Skeletal muscle tissue (tissue), 4 donors: ENCODE results near the gene POLR1H. TPM values are rescaled to one million over a fixed set of nuclear protein-coding genes. Genes with fewer than 3 reads are reported as not detected.

Experiments
- H3K27ac ChIP-seq: one replicate; pipeline ENCODE4 v1.7.0; 2013; ENCODE audit warnings: mild to moderate bottlenecking, low read depth, low read length, inconsistent platforms
- H3K27me3 ChIP-seq, 3 donors: one replicate each; pipeline ENCODE4 v1.7.0; 2013; ENCODE audit warnings: low read length in 3 of 3; ENCODE audit not compliant: control insufficient read depth in 3 of 3, insufficient read depth in 3 of 3
- H3K36me3 ChIP-seq, 3 donors: one replicate each; pipeline ENCODE4 v1.7.0; 2013; ENCODE audit warnings: low read length in 3 of 3; ENCODE audit not compliant: control insufficient read depth in 3 of 3, insufficient read depth in 3 of 3
- H3K4me1 ChIP-seq, 3 donors: one replicate each; pipeline ENCODE4 v1.7.0; 2013; ENCODE audit warnings: low read length in 3 of 3, mild to moderate bottlenecking in 3 of 3; ENCODE audit not compliant: control insufficient read depth in 3 of 3, insufficient read depth in 3 of 3
- H3K4me3 ChIP-seq, 3 donors: one replicate each; pipeline ENCODE4 v1.7.0; 2013; ENCODE audit warnings: low read length in 3 of 3
- H3K9ac ChIP-seq, 3 donors: one replicate each; pipeline ENCODE4 v1.7.0; 2013; ENCODE audit warnings: low read length in 3 of 3, mild to moderate bottlenecking in 3 of 3, moderate library complexity in 2 of 3, low read depth in 1 of 3
- H3K9me3 ChIP-seq, 3 donors: one replicate each; pipeline ENCODE4 v1.7.0; 2013; ENCODE audit warnings: low read length in 3 of 3; ENCODE audit not compliant: control insufficient read depth in 3 of 3
- total RNA-seq: library from RNA; depleted of rRNA; stranded (reverse); fragments of >200 nt; gene quantifications from one replicate; pipeline ENCODE4 v1.2.3, GENCODE V29; 2014
- donor health status: Osteomylitis.

The POLR1H gene
- total RNA-seq, 1 donor from 2014 or later = 31.8 TPM

GRCh38 chr6:30102414-30102969 lies 41.4 kb downstream of the POLR1H start:
- H3K9me3 ChIP-seq = no peaks in the 10 kb centered on the region
- H3K27ac ChIP-seq = peak overlapping the region; percentile 40
- H3K4me3 ChIP-seq = peak overlapping the region; percentile 61 to 81 (median 70)
- H3K9ac ChIP-seq = peak overlapping the region in 2 of 3 donors; percentile 64 to 69
- peaks cover 34 to 60% (median 52%) of the 10 kb centered on the region in 3 donors for H3K27me3 ChIP-seq
- H3K36me3 ChIP-seq = no peaks in the 10 kb centered on the region
- peaks cover 31 to 33% (median 33%) of the 10 kb centered on the region in 3 donors for H3K4me1 ChIP-seq

DNA sequence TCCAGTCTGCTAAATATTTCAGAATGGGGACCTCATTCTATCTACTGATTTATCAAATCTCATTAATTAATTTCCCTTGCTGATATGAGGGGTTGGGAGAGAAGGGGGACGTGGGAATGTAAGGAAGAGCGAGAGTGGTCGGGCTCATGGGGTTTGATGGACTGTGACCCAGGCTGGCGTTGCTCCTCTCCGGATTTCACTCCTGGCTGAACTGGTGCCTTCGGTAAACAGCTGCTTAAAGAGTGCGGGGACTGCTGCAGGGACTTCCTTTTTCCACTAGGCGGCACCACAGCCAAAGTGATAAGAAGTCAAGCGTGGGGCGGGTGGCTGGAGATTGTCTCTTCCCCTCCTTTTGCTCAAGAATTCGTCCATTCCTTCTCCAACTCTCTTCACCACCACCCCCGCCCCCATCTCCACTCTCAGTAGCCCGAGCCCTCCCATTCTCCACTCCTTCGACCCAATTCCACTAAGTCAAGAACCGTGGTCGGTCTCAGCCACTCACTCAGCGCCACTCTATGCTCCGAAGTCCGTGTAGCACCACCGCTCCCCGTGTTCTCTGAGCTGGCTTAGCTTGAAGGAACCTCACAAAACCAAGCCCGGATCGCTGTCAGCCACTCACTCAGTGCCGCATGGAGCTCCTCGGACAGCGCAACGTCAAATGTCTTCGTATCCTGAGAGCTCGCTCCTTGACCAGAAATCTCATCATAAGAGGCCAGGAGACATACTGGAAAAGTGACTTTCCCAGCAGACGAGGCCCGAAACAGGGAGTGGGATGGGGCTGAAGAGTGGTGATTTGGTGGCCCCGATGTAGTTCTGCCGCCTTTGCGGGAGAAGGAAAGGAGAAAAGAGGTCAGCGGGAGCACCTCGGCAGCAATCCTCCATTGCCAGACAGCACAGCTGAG lies 42.2 kb downstream of the POLR1H start:
- H3K27ac ChIP-seq = peak overlapping the region; percentile 40
- H3K9ac ChIP-seq = peak overlapping the region; percentile 55 to 79 (median 63)
- H3K27me3 ChIP-seq = peaks cover 28 to 58% (median 47%) of the 10 kb centered on the region in 3 donors

DNA sequence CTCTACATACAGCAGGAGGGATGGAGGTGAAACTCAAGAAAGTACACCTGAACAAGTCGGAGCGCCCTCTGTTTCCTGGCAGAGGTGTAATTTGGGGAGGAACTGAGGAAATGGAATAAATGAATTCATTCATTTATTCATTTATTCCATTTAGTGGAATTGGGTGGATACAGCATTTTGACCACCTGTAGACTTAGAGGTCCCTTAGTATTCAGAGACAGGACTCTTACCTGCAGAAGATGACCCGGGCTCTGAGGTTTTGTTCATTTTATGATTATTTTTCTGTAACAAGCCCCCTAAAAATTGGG lies 42.8 kb downstream of the POLR1H start:
- no peaks in the 10 kb centered on the region for H3K36me3 ChIP-seq
- no peaks in the 10 kb centered on the region for H3K9me3 ChIP-seq
- peak overlapping the region in 2 of 3 donors; percentile 63 to 79 for H3K9ac ChIP-seq
- no peak overlapping the region for H3K27ac ChIP-seq
- H3K4me3 ChIP-seq = peak overlapping the region; percentile 55 to 81 (median 62)
- peaks cover 25 to 52% (median 45%) of the 10 kb centered on the region in 3 donors for H3K27me3 ChIP-seq
- peaks cover 31 to 33% (median 33%) of the 10 kb centered on the region in 3 donors for H3K4me1 ChIP-seq

More for the DNA sequence above, 42.2 kb downstream of the POLR1H start:
- Histone ChIP-seq H3K4me1 (peaks cover 31 to 33% (median 33%) of the 10 kb centered on the region in 3 donors), H3K9me3 (no peaks in the 10 kb centered on the region), H3K36me3 (no peaks in the 10 kb centered on the region), H3K4me3 (peak overlapping the region; percentile 55 to 81 (median 62))

DNA sequence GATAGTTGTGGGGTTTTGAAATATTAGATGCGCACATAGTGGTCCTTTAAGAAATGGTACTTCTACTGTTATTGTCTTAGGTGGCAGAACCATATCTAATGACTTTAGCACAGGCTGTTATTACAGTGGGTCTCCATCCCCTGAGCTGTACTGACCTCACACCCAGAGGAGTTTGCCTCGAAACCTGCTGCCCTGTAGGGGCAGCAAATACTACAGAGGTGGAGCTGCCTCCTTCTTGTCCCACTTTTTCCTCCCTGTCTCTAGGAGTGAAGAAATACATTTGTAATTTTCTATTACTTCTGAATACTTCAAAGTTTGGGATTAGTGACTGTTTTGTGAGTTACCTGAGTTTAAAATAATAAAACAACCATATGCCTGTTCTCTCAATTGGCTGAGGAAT lies 43.6 kb downstream of the POLR1H start:
- no peak overlapping the region for H3K9ac ChIP-seq
- H3K4me1 ChIP-seq = peaks cover 31 to 33% (median 33%) of the 10 kb centered on the region in 3 donors
- H3K27me3 ChIP-seq = peaks cover 21 to 46% (median 43%) of the 10 kb centered on the region in 3 donors
- no peaks in the 10 kb centered on the region for H3K36me3 ChIP-seq
- no peak overlapping the region for H3K4me3 ChIP-seq
- H3K27ac ChIP-seq = no peak overlapping the region
- no peaks in the 10 kb centered on the region for H3K9me3 ChIP-seq

- Histone ChIP-seq H3K9ac (no peak overlapping the region), H3K27me3 (peaks cover 35 to 37% (median 37%) of the 10 kb centered on the region in 3 donors), H3K9me3 (no peaks in the 10 kb centered on the region), H3K4me3 (no peak overlapping the region), H3K4me1 (no peaks in the 10 kb centered on the region), H3K27ac (no peak overlapping the region), H3K36me3 (no peaks in the 10 kb centered on the region)
Observed at GRCh38 chr6:30111266-30111856, 50.3 kb downstream of the POLR1H start.

DNA sequence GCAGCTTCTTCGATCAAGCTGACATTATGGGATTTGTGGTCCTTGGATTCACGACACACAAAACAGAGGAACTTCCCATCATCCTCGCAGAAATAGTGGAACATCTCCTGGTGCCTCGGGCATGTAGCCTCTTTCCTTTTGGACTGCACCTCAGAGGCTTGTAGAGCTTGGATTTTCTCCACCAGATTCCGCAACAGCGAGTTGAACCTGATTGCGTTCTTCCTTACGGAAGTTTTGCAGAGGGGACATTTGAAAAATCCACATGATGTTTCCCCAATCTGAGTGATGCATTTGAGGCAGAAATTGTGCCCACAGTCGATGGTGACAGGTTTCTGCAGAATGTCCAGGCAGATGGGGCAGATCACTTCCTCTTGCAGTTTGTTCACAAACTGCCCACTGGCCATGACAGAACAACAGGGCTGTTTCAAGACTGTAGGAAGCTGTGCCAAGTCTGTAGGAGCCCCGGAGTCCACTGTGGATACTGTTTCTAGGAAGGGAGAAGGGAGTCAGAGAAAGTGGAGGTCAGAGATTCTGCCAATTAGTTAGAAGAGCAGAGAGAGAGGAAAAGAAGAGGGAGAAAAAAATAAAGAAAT lies 51.4 kb downstream of the POLR1H start:
- Histone ChIP-seq H3K9me3 (no peaks in the 10 kb centered on the region), H3K4me3 (no peak overlapping the region), H3K27me3 (peaks cover 32 to 37% (median 35%) of the 10 kb centered on the region in 3 donors), H3K27ac (no peak overlapping the region), H3K36me3 (no peaks in the 10 kb centered on the region), H3K9ac (no peak overlapping the region), H3K4me1 (no peaks in the 10 kb centered on the region)

DNA sequence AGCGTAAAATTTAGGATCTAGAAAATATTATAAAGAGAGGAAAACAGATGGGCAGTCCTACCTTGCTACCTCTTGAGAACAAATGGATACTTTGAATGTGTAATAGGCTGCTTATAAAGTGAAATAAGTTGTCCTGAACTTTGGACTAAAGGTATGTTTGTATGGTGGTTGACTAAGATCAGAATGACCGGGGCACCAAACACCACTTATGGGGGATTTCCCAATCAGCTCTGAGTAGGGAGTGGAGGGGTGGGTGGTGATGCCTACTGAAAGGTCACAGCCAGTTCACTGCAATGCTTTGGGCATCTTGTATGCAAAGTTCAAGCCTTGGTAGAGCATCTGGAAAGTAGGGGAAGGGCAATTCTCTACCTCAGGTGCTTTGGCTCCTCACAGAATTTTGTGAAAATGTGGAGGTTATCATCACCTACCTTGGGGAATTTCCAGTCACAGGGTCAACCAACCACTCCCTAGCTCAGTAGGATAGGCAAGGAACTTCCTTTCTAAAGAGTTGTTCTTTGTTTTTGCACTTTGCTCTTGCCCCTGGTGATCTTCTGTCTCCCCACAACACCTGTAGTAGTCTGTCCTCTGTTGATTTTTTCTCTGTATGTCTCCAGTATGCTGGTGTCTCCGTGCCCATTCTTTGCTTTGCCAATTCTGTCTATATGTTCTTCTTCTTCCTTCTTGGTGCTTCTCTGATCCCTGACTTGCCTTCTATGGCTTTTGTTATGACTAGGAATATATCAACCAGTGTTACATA lies 52.1 kb downstream of the POLR1H start, which contains the start of gene TRIM31:
TSS of gene TRIM31 (minus strand) at position 88 of the 757 bp plus-strand sequence. CDS start 285 bp downstream, outside the sequence.
- H3K9ac ChIP-seq = no peak within 1 kb of the TSS
- no peak within 1 kb of the TSS for H3K4me3 ChIP-seq
- H3K4me1 ChIP-seq = no peaks in the 10 kb centered on the region
- H3K9me3 ChIP-seq = no peaks in the 10 kb centered on the region
- H3K36me3 ChIP-seq = no peaks in the 10 kb centered on the region
- no peak within 1 kb of the TSS for H3K27ac ChIP-seq
- peaks cover 31 to 37% (median 32%) of the 10 kb centered on the region in 3 donors for H3K27me3 ChIP-seq

GRCh38 chr6:30113841-30114240 lies 52.8 kb downstream of the POLR1H start:
- Histone ChIP-seq H3K9ac (no peak overlapping the region), H3K27ac (no peak overlapping the region), H3K27me3 (peaks cover 31 to 33% (median 32%) of the 10 kb centered on the region in 3 donors), H3K4me1 (no peaks in the 10 kb centered on the region), H3K4me3 (no peak overlapping the region), H3K9me3 (no peaks in the 10 kb centered on the region), H3K36me3 (no peaks in the 10 kb centered on the region)
